HG03196 (cell line): Measurements from ENCODE around the gene RTEL1.

ENCODE experiments used
- ATAC-seq: cut with Tn5 transposase; IDR thresholded peaks from one replicate; pipeline ENCODE4 v1.9.1; 2021; ENCODE audit not compliant: unreplicated experiment

The RTEL1 gene

DNA sequence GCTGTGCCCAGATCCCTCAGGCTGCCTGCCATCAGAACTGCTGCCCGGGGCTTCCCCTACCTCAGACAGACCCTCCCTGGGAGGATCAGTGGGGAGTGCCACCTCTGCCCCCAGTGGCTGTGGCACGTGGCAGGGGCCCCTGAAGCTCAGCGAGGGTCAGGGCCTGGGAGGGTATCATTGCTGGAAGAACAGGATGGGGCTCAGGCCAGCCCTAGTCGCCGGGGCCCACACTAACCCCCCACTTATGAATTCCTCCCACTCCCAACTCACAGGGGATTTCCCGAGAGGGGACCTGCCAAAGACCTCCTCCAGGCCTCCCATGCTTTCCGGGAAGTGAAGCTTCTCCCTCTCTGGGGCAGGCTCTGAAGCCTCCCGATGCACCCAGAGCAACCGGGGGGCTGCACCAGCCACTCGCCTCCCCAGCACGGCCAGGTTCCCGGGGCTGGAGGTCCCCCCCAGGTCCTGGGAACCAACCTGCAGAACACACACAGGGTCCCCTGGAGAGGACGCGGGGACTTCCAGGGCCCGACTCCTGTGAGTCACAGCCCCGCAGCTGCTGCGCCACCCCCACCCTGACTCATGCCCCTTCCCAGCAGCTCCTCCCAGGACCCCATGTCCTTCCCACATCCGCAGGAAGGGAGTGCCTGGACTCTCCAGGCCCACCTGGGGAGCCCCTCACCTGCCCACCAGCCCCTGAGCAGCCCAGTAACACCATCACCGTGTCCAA is 40.8 kb downstream of the RTEL1 start:
- no peak for ATAC-seq

DNA sequence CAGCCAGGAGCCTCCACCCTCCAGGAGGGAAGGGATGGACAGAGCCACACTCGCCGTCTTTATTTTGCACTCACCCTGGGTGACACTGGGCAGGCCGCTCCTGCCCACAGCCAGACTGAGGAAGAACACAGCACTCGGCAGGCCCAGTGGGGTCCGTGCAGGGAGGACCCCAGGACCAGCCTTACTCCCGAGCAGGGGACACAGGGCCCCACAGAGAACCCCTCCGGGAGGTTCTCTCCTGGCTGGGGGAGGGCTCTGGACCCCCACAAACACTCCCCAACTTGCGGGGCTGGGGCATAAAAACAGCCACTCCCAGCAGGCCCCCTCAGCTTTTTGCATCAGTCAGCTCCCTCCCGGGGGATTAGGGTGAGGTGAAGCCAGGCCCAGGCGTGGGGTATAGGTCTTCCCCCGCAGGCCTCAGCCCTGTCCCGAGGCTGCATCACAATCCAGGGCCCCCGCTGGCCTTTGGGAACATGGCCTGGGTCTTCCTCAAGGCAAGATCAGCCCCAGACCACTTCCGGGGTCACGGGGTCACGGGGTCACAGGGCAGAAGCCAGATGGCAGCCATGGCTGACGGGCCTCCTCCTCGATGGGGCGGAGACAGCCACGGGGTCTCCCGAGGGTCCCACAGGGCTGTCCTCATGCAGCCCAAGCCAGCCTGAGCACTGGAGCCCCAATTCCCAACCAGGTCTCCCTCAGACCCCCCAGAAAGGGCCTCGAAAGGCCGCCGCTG is 41.5 kb downstream of the RTEL1 start:
- ATAC-seq = no peak

DNA sequence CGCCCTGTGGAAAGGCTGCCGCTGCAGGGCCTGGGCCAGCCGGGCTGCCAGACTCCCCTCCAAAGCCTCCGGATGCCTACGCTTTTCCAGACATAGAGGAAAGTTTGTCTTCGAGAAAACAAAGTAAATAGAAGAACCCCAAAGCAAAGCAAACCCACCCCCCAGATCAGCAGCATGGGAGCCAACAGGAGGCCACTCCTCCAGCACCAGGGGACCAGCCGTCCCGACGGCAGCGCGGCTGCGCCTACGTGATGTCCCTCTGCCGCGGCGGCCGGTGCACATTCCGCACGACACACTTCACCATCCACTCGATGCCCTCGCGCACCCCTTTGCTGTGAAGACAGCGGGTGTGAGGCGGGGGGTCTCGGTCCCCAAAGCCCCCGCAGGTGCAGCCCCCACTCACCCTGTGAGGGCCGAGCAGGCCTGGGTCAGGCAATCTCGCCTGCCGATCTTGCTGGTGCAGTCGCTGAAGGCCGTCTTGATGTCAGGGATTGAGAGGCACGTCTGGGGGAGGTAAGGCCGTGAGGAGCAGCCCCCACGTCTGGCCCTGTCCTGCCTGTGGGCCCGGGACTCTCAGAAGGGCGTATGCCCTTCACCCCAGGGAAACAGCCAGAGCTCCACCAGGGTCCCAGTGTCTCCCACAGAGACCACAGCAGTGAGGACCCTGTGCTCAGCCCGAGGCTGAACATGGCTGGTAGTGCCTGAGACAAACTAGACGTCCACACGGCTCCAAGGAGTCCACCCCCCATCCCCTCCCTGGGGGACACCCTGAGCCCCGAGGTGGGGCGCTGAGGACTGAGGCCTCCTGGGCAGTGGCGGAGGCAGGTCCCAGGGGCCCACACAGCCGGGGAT is 42.3 kb downstream of the RTEL1 start:
- ATAC-seq = no peak

DNA sequence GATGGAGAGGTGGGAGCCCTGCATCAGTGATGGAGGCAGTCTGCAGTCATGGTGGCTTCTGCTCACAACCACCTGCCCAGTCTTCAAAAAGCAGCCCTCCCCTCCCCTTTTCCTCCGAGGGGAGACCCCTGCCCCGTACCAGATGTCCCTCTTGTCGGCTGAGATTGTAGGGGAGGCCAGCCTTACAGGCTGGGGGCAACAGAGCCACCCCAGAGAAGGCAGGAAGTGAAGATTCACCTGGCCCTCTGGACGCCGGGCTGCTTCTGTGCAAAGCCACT is 42.9 kb downstream of the RTEL1 start:
- ATAC-seq = no peak

DNA sequence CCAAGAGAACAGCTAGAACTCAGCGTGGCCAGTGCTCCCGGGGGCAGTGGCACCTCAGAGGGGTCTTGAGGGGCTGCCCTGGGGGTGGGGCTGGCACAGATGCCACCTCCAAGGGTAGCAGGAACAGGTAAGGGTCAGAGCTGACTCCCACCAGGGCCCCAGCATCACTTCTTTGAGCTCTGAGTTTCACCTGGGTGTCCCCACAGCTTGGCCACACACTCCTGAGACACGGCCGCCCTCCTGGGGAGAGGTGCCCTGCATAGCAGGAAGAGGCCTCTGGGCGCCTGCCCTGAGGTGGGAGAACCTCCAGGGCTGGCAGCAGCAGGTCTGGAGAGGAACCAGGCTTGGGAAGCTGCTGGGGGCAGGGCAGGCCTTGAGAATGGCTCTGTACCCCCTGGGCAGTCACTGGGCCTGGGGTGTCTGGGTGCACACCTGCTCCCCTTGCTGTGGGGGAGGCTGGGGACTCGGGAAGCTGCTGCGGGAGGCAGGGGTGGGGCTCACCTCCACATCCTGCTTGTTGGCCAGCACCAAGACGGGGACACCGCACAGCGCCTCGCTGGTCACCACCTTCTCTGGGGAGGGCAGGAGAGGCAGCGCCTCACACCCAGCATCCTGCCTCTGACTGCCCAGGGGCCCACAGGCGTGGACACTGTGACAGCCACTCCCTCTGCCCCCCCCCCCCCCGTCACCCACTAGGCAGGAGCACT is 43.4 kb downstream of the RTEL1 start:
- no peak for ATAC-seq

DNA sequence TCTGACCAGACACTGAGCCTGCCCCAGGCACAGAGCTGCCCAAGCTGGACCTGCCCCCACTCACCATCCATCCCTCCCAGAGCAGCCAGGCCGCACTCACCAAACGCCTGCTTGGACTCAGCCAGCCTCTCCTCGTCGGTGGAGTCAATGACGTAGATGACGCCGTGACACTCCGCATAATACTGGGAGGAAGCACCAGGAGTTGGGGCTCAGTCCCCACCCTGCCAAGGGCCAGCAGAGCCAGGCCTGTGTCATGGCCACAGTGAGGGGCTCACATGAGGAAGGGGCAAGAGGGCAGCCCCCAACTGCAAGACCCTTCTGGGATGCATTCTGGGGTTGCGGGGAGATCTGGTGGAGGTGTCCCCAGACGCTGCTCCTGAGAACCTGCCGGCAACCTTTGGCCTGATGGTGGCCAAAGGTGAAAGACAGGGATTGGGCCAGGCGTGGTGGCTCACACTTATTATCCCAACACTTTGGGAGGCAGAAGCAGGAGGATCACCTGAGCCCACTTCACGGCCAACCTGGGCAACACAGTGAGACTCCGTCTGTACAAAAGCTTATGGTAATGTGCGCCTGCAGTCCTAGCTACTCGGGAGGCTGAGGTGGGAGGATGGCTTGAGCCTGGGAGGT is 44.0 kb downstream of the RTEL1 start:
- no peak for ATAC-seq

DNA sequence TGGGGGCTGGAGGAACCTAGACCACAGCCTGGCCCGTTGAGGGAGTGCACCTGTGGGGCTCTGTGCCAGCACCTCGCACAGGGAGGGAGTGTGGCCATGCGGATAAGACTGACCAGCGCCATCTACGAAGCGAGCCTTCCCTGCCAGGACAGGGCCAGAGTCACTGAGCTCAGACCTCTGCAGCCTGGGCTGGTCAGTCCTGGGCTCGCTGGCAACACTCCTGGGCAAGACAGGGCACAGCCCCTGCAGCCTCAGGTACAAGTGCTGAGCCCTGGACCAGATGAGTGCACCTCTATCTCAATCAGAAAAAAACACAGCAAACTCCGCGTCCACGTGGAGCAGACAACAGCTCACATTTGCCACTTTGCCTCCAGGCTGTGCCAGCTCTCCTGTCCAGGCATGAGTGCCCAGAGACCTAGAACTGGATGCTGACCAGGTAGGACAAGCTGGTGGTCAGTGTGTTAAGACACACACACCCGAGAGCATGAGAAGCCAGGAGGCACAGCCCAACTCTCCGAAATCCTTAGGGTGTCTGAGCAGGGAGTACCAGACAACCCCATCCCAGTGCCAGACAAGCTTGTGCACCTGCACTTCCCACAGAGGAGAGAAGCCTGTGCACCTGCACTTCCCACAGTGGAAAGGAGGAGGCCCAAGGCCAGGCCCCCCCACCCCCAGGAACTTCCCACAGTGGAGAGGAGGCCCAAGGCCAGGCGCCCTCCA is 44.8 kb downstream of the RTEL1 start:
- no peak for ATAC-seq

DNA sequence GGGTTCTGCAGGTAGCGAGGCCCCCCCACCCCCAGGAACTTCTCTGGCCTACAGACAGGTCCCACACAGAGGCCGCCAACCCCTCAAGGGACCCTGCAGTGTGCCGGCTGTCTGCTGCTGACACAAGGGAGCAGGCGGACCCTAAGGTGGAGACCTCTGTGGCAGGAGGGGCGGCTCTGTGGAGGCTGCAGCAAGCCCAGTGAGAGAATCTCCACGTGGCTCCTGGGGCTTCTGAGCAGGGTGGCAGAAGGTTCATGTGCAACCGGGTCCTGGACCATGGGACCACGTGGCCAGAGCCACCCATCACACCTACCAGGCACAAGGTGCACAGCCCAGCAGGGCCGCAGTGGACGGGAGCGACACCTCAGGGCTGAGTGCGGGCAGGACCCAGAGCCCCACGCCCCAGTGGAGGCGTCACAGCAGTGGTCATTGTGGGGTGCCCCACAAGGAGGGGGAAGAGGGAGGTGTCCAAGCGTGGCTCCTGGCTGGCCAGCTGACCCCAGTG is 45.4 kb downstream of the RTEL1 start:
- ATAC-seq = no peak

DNA sequence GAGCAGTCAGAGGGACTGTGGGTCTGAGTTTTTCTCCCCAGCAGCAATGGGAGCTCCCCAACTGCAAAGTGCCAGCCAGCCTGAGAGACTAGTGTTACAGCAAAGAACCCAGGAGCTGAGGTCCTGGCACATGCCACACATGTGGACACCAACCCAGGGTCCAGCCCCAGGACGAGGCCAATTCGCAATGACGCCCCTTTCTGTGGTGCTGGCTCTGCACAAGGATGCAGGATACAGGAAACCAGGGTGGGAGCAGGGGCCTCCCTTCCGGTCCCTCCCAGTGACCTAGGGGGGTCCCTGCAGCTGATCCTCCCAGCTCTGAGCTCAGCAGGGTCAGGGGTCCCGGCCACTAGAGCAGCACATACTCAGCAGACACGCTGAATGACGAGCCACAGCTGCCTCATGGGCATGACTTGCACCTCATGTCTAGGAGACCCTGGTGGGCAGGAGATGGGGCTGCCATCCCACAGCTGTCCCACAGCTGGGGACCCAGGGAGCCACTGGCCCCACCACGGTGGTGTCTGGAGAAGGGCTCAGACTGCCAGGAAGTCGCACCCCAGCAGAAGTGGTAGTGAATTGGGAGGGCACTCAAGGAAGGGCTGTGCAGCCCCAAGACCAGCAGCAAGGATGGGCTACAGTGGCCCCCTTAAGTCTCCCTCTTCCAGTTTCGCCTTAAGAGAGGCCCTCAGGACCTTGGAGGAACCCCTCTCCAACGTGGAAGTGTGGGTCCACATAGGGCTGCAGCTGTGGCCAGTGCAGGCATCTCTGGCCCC is 46.0 kb downstream of the RTEL1 start:
- ATAC-seq = no peak

DNA sequence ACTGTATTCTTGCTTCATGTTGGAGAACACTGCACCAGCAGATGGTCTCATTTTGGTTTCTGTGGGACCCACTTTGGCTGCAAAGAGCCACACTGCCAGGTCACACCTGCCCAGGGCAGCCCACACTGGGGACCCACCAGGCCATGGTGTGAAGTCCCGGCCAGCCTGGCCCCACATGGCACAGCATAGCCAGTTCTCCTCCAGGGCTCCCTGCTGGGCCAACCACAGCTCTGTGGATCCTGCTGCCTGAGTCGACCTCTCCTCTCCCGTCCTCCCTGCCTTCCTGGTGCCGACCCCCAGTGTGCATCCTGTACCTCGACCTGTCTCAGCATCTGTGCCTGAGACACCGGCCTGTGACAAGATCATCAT is 46.6 kb downstream of the RTEL1 start:
- ATAC-seq = no peak

DNA sequence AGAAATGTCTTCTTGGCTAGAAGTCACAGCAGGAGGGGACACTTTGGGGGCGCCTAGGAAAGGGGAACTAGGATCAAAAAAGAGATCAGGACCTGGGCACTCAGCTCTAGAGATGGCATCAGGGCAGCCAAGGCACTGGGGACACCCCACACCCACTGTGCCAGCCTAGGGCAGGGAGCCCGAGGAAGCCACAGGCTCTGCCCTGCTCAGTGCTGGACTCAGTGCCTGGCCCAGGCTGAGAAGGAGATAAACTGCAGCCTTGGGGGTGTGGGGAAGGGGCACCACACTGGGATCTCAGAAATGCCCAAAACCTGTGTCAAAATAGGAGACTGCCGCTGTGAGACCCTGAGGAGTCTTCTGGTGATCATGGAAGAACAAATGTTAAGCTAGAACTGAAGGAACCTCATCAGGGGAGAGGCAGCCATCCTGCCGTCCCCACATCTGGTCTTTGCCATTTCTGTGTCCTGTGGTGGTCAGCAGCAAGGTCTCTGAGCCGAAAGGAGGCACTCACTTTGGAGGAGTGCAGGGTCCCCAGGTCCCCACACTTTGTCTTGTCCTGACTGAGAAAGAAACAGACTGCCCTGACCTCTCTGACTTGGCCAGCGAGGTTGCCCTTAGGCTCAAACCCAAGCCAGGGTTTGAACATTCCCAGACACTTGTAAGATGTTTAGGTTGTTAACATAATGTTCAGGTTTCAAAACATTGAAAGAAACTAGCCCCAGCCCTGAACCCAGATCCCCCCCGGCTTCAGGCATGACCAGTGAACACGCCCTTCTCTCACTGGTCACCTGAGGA is 47.3 kb downstream of the RTEL1 start:
- ATAC-seq = no peak

DNA sequence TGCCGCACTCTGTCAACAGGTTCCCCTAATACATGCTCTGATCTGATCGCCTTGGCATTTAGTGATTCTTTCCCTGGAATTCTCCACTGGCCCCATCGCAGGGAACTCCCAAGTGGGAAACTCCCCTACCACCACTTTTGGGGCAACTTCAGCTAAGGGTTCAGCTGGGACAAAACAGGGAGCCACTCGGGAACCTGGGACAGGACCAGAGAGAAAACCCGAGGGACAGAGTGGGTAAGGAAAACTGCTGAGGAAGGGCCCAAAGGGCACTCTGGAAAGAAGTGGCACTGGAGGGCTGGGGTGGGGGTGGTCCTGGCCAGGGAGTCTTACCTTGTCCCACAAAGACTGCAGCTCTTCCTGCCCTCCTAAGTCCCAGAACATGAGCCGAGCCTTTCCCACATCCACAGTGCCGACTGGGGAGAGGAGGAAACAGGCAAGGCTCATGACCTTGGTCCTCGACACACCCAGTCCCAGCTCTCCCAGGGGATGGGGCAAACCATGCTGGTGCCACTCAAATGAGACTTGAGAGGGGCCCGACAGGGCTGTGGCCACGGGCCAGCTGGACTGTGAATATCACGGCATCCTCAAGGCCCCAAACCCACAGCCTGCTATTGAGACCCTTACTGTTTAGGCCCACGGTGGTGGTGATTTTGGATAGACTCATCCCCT is 48.0 kb downstream of the RTEL1 start:
- ATAC-seq = no peak

DNA sequence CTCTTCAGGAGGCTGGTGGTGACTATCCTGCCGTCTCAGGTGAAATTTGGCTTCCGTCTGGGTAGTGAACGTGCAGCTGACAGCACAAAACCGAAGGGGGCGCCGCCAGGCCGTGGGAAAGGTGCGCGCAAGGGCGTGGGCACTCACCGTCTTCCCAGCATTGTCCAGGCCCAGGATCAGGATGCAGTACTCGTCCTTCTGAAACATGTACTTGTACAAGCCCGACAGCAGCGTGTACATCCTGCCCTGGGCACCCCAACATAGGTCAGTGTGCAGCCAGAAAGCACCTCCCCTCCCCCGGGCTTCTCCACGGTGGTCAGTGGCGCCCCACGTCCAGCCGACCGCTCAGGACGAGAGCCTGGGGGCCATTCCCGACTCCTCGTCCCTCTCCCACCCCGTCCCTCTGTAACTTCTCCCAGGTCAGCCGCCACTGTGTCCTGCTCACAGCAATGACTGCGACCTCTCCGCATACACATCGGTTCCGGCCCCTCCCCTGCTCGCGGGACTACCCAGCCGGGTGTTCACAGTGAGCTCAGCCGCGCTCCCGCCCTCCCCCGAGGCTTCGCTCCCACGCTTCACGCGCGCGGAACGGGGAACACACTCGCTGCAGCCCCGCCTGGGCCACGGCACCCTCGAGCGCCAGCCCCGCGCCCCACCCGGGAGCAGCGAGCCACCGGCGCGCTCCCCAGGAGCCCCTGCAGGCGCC is 48.9 kb downstream of the RTEL1 start:
- peak; percentile 20 for ATAC-seq

DNA sequence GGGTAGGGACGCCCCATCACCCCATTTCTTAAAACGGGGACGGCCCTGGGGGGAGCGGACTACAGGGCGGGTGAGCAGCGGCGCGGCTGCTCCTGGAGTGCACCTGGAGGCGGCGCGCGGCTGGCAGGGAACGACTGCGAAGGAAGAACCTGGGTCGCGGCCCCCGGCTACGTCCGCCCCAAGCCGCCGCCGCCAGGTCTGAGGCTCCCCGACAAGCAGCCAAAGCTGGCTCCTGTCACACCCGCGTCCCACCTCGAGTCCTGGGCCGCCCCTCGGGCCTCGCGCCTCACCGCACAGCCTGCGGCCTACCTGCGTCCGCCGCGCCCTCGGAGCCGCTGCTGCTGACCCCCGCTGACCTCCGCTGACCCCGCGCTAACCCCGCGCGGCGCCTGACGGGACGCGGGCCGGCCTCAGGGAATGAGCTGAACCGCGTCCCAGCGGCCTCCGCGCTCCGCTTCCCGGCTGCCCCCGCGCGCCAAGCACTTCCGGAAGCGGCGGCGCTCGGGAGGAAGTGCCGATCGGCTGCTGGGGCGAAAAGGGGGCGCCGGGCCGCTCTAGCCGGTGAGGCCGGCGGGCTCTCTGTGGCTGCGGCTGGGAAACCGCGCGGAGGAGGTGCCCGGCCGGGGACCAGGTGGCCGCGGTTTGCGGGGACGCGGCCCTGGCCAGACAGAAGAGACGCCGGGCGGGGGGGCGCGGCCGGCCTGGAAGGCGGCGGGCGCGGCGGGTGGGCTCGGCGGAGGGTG is 49.6 kb downstream of the RTEL1 start, which contains the start of the genes ARFRP1 and ZGPAT:
TSS of gene ARFRP1 (minus strand) at position 419 of the 743 bp plus-strand sequence. CDS start 885 bp downstream, outside the sequence.
TSS of gene ZGPAT (plus strand) at position 482 of the 743 bp plus-strand sequence. CDS start 542 bp downstream, outside the sequence.
- ATAC-seq = peak; percentile 70

DNA sequence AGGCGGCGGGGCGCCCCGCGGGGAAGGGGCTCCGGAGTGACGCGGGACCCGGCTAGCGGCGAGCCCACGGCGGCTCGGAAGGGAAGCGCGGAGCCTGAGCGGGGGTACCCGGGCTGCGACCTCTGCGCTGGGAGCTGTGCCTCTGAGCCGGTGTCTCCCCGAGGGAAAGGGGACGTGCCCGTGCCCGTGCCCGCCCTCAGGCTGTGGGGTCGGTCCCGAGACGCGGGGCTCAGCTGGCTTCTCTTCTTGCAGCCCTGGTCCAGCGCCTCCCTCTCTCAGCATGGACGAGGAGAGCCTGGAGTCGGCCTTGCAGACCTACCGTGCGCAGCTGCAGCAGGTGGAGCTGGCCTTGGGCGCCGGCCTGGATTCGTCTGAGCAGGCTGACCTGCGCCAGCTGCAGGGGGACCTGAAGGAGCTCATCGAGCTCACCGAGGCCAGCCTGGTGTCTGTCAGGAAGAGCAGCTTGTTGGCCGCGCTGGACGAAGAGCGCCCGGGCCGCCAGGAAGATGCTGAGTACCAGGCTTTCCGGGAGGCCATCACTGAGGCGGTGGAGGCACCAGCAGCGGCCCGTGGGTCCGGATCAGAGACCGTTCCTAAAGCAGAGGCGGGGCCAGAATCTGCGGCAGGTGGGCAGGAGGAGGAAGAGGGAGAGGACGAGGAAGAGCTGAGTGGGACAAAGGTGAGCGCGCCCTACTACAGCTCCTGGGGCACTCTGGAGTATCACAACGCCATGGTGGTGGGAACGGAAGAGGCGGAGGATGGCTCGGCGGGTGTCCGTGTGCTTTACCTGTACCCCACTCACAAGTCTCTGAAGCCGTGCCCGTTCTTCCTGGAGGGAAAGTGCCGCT is 50.4 kb downstream of the RTEL1 start:
- ATAC-seq = peak; percentile 8

DNA sequence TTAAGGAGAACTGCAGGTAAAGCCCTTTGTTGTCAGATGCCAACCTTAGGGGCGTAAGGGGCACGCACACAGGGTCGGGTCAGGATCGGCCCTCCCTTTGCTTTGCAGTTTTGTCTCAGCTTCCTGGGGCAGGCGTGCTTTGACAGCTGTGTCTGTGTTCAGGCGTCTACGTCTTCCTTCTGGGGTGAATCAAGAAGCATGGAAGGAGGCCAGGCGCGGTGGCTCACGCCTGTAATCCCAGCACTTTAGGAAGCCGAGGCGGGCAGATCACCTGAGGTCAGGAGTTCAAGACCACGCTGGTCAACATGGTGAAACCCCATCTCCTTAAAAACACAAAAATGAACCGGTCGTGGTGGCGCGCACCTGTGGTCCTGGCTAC is 51.0 kb downstream of the RTEL1 start:
- ATAC-seq = no peak
